GM21576 (cell line): ENCODE results near the gene SDC1.
A peak's percentile ranks its signal among the peaks of the same experiment; 100 is the strongest.

ENCODE experiments used
- ATAC-seq: cut with Tn5 transposase; IDR thresholded peaks from one replicate; pipeline ENCODE4 v1.9.1; 2021; ENCODE audit warnings: mild to moderate bottlenecking, moderate library complexity; ENCODE audit not compliant: unreplicated experiment

Gene SDC1

GRCh38 chr2:20215183-20216040, 9.5 kb downstream of the SDC1 start:
- ATAC-seq, result no peak

- ATAC-seq, result no peak
Observed at GRCh38 chr2:20214566-20215182, 10.3 kb downstream of the SDC1 start.

- ATAC-seq, result no peak
Observed at GRCh38 chr2:20213651-20214565, 11.0 kb downstream of the SDC1 start.

- no peak for ATAC-seq
Observed at GRCh38 chr2:20212871-20213503, 11.9 kb downstream of the SDC1 start.

- no peak for ATAC-seq
Observed at GRCh38 chr2:20212459-20212870, 12.5 kb downstream of the SDC1 start.

GRCh38 chr2:20211860-20212458, 13.0 kb downstream of the SDC1 start:
- no peak for ATAC-seq

GRCh38 chr2:20211420-20211819, 13.5 kb downstream of the SDC1 start:
- no peak for ATAC-seq

GRCh38 chr2:20210462-20210861, 14.5 kb downstream of the SDC1 start:
- no peak for ATAC-seq

- ATAC-seq, result no peak
Observed at GRCh38 chr2:20209373-20210109, 15.4 kb downstream of the SDC1 start.

GRCh38 chr2:20208476-20208859, 16.5 kb downstream of the SDC1 start:
- ATAC-seq, result no peak

GRCh38 chr2:20207051-20207450, 17.9 kb downstream of the SDC1 start:
- ATAC-seq, result peak; percentile 76

GRCh38 chr2:20205915-20206524, 18.9 kb downstream of the SDC1 start:
- ATAC-seq, result no peak

- no peak for ATAC-seq
Observed at GRCh38 chr2:20205069-20205468, 19.9 kb downstream of the SDC1 start.

- no peak for ATAC-seq
Observed at GRCh38 chr2:20203521-20204225, 21.3 kb downstream of the SDC1 start.

- ATAC-seq, result no peak
Observed at GRCh38 chr2:20203072-20203471, 21.9 kb downstream of the SDC1 start.

- ATAC-seq, result no peak
Observed at GRCh38 chr2:20201671-20202070, 23.3 kb downstream of the SDC1 start.

GRCh38 chr2:20200697-20201555, 24.0 kb downstream of the SDC1 start:
- no peak for ATAC-seq
